ENCODE data around the gene HSH2D. TPM values are rescaled to one million over a fixed set of nuclear protein-coding genes. Genes with fewer than 3 reads are reported as not detected.

HSH2D gene
- total and polyA plus RNA-seq, 10 of the 15 experiments (the other 5 are each of a cell fraction or from before 2014, with no cell fraction given), result 22.0 to 145 (median 89.3) TPM

GRCh38 chr19:16188521-16188920, 45.0 kb downstream of the HSH2D start:
- BruUV-seq (replicated peaks), result TSS peak; percentile 27
- ChIA-PET CTCF (interaction anchor here (0.7 to 5.1 kb wide), 5 partner anchors 9 to 607 kb away, joined by 3 to 61 read pairs (median 5); partner anchors contain the start of gene AP1M1), RAD21 (ENCODE audit: unreplicated experiment) (interaction anchor here (0.6 kb wide), 1 partner anchor 129 kb away, joined by 3 read pairs; no protein-coding TSS in a partner anchor), POLR2A (interaction anchor here (0.6 kb wide), 1 partner anchor 362 kb away, joined by 7 read pairs; no protein-coding TSS in a partner anchor), SMC1A (ENCODE audit: uncharacterized antibody, unreplicated experiment) (interaction anchor here (1.1 kb wide), 1 partner anchor 9 kb away, joined by 5 read pairs; the partner anchor contains the start of gene AP1M1)
- no peak for DNase-seq (ENCODE audit: low read depth, low spot score)
- no peak for ATAC-seq
- Histone ChIP-seq H3K4me1 (ENCODE audit: control insufficient read depth, insufficient read depth, low read length) (peaks cover 2% of the 10 kb centered on the region; the same call in 1 of the 2 replicates), H3K79me2 (ENCODE audit: control insufficient read depth, insufficient read depth, low read length) (peaks cover 16% of the 10 kb centered on the region), H2AFZ (ENCODE audit: control insufficient read depth, low read depth, low read length) (no peak overlapping the region), H3K27me3 (replicated peaks in 1 of 2; ENCODE audit: control insufficient read depth in 2 of 2, insufficient read depth in 2 of 2, low read length in 1 of 2) (no peaks in the 10 kb centered on the region), H3K4me2 (ENCODE audit: control insufficient read depth, insufficient read depth) (no peak overlapping the region), H3K4me3 (no peak overlapping the region), H3K9ac (ENCODE audit: control insufficient read depth, insufficient read depth, low read length) (no peak overlapping the region), H4K20me1 (ENCODE audit: control insufficient read depth, insufficient read depth) (no peaks in the 10 kb centered on the region), H3K36me3 (ENCODE audit: control insufficient read depth in 2 of 2, insufficient read depth in 2 of 2, low read length in 1 of 2) (peaks cover 13 to 18% of the 10 kb centered on the region in 2 experiments), H3K27ac (ENCODE audit: control insufficient read depth, insufficient read depth) (no peak overlapping the region), H3K9me3 (replicated peaks; ENCODE audit: control insufficient read depth, insufficient read depth, low read length) (no peaks in the 10 kb centered on the region)
- no peak for FAIRE-seq
- in situ Hi-C loops (cut with MboI), result loop anchor here (5.0 kb wide), 2 partner anchors 146 to 561 kb away; no protein-coding TSS in a partner anchor
- intact Hi-C loops (cut with micrococcal nuclease; ENCODE audit: unreplicated experiment), result no loop called here
- WGBS (ENCODE audit: insufficient coverage, insufficient replicate concordance, low lambda C conversion rate, missing lambda C conversion rate), result 82% methylated on average over 3 of the region's 3 CpGs
- TF ChIP-seq CEBPB (IDR thresholded peaks at IDR 0.05; ENCODE audit: borderline replicate concordance in 1 of 2, low read depth in 2 of 2, low read length in 2 of 2) (no peak), TAF1 (IDR thresholded peaks at IDR 0.05; ENCODE audit: borderline replicate concordance, low read depth, low read length) (no peak), NR2F1 (conservative IDR thresholded peaks at IDR 0.05) (no peak), GATAD2B (conservative IDR thresholded peaks at IDR 0.05; ENCODE audit: low read depth) (no peak), SMAD1 (IDR thresholded peaks at IDR 0.05; ENCODE audit: low read depth, partially characterized antibody) (no peak), ZBTB4 (CRISPR knock-in tag; IDR thresholded peaks at IDR 0.05) (no peak), ZBTB33 (IDR thresholded peaks at IDR 0.05) (no peak), ZNF687 (IDR thresholded peaks at IDR 0.05) (no peak), TCF3 (IDR thresholded peaks at IDR 0.05; ENCODE audit: borderline replicate concordance, insufficient read depth, low read depth, low read length) (no peak)
- TF ChIP-seq, protein P1, sequence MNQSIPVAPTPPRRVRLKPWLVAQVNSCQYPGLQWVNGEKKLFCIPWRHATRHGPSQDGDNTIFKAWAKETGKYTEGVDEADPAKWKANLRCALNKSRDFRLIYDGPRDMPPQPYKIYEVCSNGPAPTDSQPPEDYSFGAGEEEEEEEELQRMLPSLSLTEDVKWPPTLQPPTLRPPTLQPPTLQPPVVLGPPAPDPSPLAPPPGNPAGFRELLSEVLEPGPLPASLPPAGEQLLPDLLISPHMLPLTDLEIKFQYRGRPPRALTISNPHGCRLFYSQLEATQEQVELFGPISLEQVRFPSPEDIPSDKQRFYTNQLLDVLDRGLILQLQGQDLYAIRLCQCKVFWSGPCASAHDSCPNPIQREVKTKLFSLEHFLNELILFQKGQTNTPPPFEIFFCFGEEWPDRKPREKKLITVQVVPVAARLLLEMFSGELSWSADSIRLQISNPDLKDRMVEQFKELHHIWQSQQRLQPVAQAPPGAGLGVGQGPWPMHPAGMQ (IDR thresholded peaks at IDR 0.05; ENCODE audit: borderline replicate concordance), result no peak
